Endodermal cell (in vitro differentiated cells): ENCODE data around the gene E2F7. TPM values are rescaled to one million over a fixed set of nuclear protein-coding genes. Genes with fewer than 3 reads are reported as not detected.

ENCODE experiments used
- DNase-seq: peaks from one replicate; pipeline ENCODE4 v3.0.0-alpha.2; 2017
- H3K27ac ChIP-seq: 2 replicates; pipeline ENCODE4 v1.5.1; 2013; ENCODE audit warnings: mild to moderate bottlenecking, low read depth, low read length, moderate library complexity
- H3K27me3 ChIP-seq: 2 replicates; pipeline ENCODE4 v1.6.1; 2013; ENCODE audit warnings: mild to moderate bottlenecking, low read length, moderate library complexity; ENCODE audit not compliant: insufficient read depth, control insufficient read depth, poor library complexity, severe bottlenecking
- H3K36me3 ChIP-seq: 2 replicates; pipeline ENCODE4 v1.7.0; 2013; ENCODE audit warnings: mild to moderate bottlenecking, low read length, moderate library complexity; ENCODE audit not compliant: control insufficient read depth, insufficient read depth
- H3K4me1 ChIP-seq: one replicate; pipeline ENCODE4 v1.7.0; 2013; ENCODE audit warnings: low read length; ENCODE audit not compliant: control insufficient read depth, insufficient read depth
- H3K4me3 ChIP-seq: 2 replicates; pipeline ENCODE4 v1.5.1; 2013; ENCODE audit warnings: mild to moderate bottlenecking, low read length, moderate library complexity
- H3K9ac ChIP-seq: 2 replicates; pipeline ENCODE4 v1.6.1; 2013; ENCODE audit warnings: mild to moderate bottlenecking, low read length, moderate library complexity; ENCODE audit not compliant: poor library complexity, severe bottlenecking; ENCODE audit errors: extremely low read depth
- H3K9me3 ChIP-seq: 2 replicates; pipeline ENCODE4 v1.6.1; 2013; ENCODE audit warnings: mild to moderate bottlenecking, low read length, moderate library complexity; ENCODE audit not compliant: control insufficient read depth
- H3K27ac Mint-ChIP-seq: 2 replicates; pipeline ENCODE4 v1.8.0; 2020; ENCODE audit warnings: mixed read lengths
- H3K27me3 Mint-ChIP-seq: 2 replicates; pipeline ENCODE4 v1.8.0; 2021; ENCODE audit warnings: mild to moderate bottlenecking, mixed read lengths; ENCODE audit not compliant: insufficient read depth
- H3K36me3 Mint-ChIP-seq: 2 replicates; pipeline ENCODE4 v1.8.0; 2020; ENCODE audit warnings: low read depth, mixed read lengths
- H3K4me1 Mint-ChIP-seq: 2 replicates; pipeline ENCODE4 v1.8.0; 2020; ENCODE audit warnings: mixed read lengths
- H3K4me3 Mint-ChIP-seq: 2 replicates; pipeline ENCODE4 v1.8.0; 2020; ENCODE audit warnings: mild to moderate bottlenecking, moderate library complexity, mixed read lengths
- H3K9me3 Mint-ChIP-seq: 2 replicates; pipeline ENCODE4 v1.8.0; 2020; ENCODE audit warnings: mild to moderate bottlenecking, mixed read lengths
- WGBS, 2 experiments: methylation state at CpG; one replicate each; pipeline versions ENCODE4 v1.1.5 to v1.1.7; 2013; ENCODE audit warnings: missing lambda C conversion rate in 2 of 2, mixed read lengths in 1 of 2; ENCODE audit not compliant: insufficient coverage in 1 of 2, insufficient read length in 1 of 2; 5-methylcytosine and 5-hydroxymethylcytosine counted together
- total RNA-seq, 2 donors: library from RNA; stranded (reverse); fragmentation: NEBNext Ultra II Directional in 1 of 2; extraction: Animal tissue kit (Norgen Biotek cat#: 25700) in 1 of 2; gene quantifications; 2 replicates in 1 of 2; 3 replicates in 1 of 2; pipeline ENCODE4 v1.2.1, GENCODE V29; 2021
- TF ChIP-seq, protein P1 (sequence below): fragments of 200-600 bp; sonication (generic); conservative IDR thresholded peaks from 2 replicates; pipeline ENCODE4 v1.5.0; 2021; ENCODE audit warnings: antibody characterized with exemption, mild to moderate bottlenecking

The E2F7 gene
- total RNA-seq, 2 donors from 2014 or later: 21.0 to 21.2 TPM

DNA sequence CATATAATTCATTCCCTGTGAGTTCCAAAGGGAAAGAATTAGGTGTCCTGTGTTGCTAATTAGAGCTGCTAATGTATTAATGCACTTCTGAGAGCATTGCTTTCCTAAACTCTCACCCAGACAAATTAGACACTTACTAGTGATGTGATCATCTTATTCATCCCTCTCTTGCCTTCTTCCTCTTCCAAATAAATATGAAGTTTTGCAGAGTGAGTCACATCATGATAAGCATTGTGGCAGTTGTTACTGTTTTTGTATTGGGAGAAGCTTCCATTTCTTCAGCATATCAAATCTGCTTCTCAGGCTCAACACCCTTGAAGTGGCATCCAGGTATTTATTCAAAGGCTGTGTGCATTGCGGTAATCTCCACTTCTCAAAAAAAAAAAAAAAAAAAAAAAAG, 37.3 kb upstream of the E2F7 start:
- no peak overlapping the region for H3K27ac ChIP-seq
- H3K36me3 Mint-ChIP-seq: no peaks in the 10 kb centered on the region
- H3K4me1 Mint-ChIP-seq: peaks cover 3% of the 10 kb centered on the region
- no peaks in the 10 kb centered on the region for H3K4me1 ChIP-seq
- no peaks in the 10 kb centered on the region for H3K27me3 ChIP-seq
- H3K4me3 ChIP-seq: no peak overlapping the region
- H3K4me3 Mint-ChIP-seq: no peak overlapping the region
- no peaks in the 10 kb centered on the region for H3K36me3 ChIP-seq
- H3K27ac Mint-ChIP-seq: no peak overlapping the region
- H3K9ac ChIP-seq: no peak overlapping the region
- no peaks in the 10 kb centered on the region for H3K9me3 Mint-ChIP-seq
- TF ChIP-seq, protein P1, sequence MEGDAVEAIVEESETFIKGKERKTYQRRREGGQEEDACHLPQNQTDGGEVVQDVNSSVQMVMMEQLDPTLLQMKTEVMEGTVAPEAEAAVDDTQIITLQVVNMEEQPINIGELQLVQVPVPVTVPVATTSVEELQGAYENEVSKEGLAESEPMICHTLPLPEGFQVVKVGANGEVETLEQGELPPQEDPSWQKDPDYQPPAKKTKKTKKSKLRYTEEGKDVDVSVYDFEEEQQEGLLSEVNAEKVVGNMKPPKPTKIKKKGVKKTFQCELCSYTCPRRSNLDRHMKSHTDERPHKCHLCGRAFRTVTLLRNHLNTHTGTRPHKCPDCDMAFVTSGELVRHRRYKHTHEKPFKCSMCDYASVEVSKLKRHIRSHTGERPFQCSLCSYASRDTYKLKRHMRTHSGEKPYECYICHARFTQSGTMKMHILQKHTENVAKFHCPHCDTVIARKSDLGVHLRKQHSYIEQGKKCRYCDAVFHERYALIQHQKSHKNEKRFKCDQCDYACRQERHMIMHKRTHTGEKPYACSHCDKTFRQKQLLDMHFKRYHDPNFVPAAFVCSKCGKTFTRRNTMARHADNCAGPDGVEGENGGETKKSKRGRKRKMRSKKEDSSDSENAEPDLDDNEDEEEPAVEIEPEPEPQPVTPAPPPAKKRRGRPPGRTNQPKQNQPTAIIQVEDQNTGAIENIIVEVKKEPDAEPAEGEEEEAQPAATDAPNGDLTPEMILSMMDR: no peak
- DNase-seq: no peak
- 100% methylated on average over 1 of the region's 1 CpG; no CpG with 5 or more reads in 1 of the 2 experiments for WGBS, 2 experiments
- H3K9me3 ChIP-seq: no peaks in the 10 kb centered on the region
- H3K27me3 Mint-ChIP-seq: no peaks in the 10 kb centered on the region

DNA sequence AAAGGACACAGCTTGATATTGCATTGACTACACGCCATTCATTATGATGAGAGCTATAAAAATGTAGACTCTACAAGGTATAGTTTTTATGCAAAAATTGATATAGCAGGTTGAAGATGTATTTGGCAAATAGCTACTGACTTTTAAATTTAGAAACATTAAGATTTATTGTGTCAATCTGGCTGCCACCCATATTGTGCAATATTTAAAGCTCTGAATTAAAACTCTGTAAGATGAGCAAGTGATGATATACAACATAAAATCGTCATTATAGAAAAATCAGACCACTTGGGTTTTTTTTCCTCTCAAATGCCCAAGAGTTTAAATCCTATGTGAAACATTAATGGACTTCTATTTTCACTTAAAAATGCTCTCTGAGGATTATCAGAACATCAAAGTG, 36.8 kb upstream of the E2F7 start:
- H3K27ac ChIP-seq: no peak overlapping the region
- TF ChIP-seq, protein P1: no peak
- no peak overlapping the region for H3K27ac Mint-ChIP-seq
- H3K27me3 ChIP-seq: no peaks in the 10 kb centered on the region
- H3K27me3 Mint-ChIP-seq: no peaks in the 10 kb centered on the region
- peaks cover 3% of the 10 kb centered on the region for H3K4me1 Mint-ChIP-seq
- no peak for DNase-seq
- no peaks in the 10 kb centered on the region for H3K9me3 Mint-ChIP-seq
- WGBS, 2 experiments: 100% methylated on average over 2 of the region's 2 CpGs; no CpG with 5 or more reads in 1 of the 2 experiments
- H3K36me3 Mint-ChIP-seq: no peaks in the 10 kb centered on the region
- no peaks in the 10 kb centered on the region for H3K36me3 ChIP-seq
- H3K4me1 ChIP-seq: no peaks in the 10 kb centered on the region
- H3K9ac ChIP-seq: no peak overlapping the region
- H3K9me3 ChIP-seq: no peaks in the 10 kb centered on the region
- H3K4me3 ChIP-seq: no peak overlapping the region
- no peak overlapping the region for H3K4me3 Mint-ChIP-seq

DNA sequence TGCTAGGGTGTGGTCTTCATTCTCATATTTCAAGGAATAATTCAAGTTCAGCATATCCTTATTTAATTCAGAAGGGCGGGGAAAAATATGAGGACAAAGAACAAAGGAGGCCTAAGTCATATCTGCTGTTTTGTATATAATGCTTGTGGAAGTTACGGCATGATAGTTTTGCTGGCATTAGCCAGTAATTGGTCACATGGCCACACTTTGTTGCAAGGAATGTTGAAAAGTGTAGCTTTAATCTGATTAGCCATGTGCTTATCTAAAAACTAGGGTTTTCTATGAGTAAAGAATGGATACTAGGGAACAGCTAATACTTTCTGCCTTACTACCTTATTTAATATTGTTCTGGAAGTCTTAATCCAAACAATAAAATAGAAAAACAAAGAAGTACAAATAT, 34.4 kb upstream of the E2F7 start:
- no peak overlapping the region for H3K27ac Mint-ChIP-seq
- TF ChIP-seq, protein P1: no peak
- Histone ChIP-seq H3K36me3 (no peaks in the 10 kb centered on the region), H3K4me1 (no peaks in the 10 kb centered on the region), H3K9ac (no peak overlapping the region), H3K27ac (no peak overlapping the region), H3K27me3 (no peaks in the 10 kb centered on the region), H3K9me3 (no peaks in the 10 kb centered on the region), H3K4me3 (no peak overlapping the region)
- DNase-seq: no peak
- no peaks in the 10 kb centered on the region for H3K27me3 Mint-ChIP-seq
- peaks cover under 1% of the 10 kb centered on the region for H3K4me1 Mint-ChIP-seq
- no peak overlapping the region for H3K4me3 Mint-ChIP-seq
- no peaks in the 10 kb centered on the region for H3K9me3 Mint-ChIP-seq
- WGBS, 2 experiments: 71 to 94% methylated on average over 1 to 2 of the region's 2 CpGs
- no peaks in the 10 kb centered on the region for H3K36me3 Mint-ChIP-seq
